Left ventricle myocardium inferior (tissue), 1 donor: ENCODE measurements around the gene RRAGA. TPM values are rescaled to one million over a fixed set of nuclear protein-coding genes. Genes with fewer than 3 reads are reported as not detected.

Experiments
- DNase-seq: peaks from one replicate; pipeline ENCODE4 v3.0.0-alpha.2; 2020
- H3K27ac ChIP-seq: fragments of 200-600 bp; replicated peaks from 2 replicates; pipeline ENCODE4 v1.8.0; 2021
- H3K27me3 ChIP-seq: fragments of 200-600 bp; 2 replicates; pipeline ENCODE4 v1.8.0; 2021; ENCODE audit warnings: low read depth
- H3K36me3 ChIP-seq: fragments of 200-600 bp; 2 replicates; pipeline ENCODE4 v1.8.0; 2021
- H3K4me1 ChIP-seq: fragments of 200-600 bp; 2 replicates; pipeline ENCODE4 v1.8.0; 2021
- H3K4me3 ChIP-seq: fragments of 200-600 bp; 2 replicates; pipeline ENCODE4 v1.8.0; 2021; ENCODE audit warnings: mild to moderate bottlenecking, moderate library complexity
- H3K9me3 ChIP-seq: fragments of 200-600 bp; replicated peaks from 2 replicates; pipeline ENCODE4 v1.8.0; 2021
- intact Hi-C: fragments of 100-400 bp; cut with micrococcal nuclease; formaldehyde crosslinking; loops from one replicate; pipeline ENCODE4 v1.11.0; 2022
- total RNA-seq: library from RNA; stranded (reverse); fragmentation: NEBNext Ultra II Directional; extraction: Animal tissue kit (Norgen Biotek cat#: 25700); gene quantifications from one replicate; pipeline ENCODE4 v1.2.1, GENCODE V29; 2021
- TF ChIP-seq, protein P1 (sequence below): fragments of 200-600 bp; IDR thresholded peaks from 2 replicates; pipeline ENCODE4 v1.8.0; 2021; ENCODE audit warnings: antibody characterized with exemption, mild to moderate bottlenecking, borderline replicate concordance
- donor health status: DM: no; HTN: yes; CAD: no; lungs with severe emphysema.

RRAGA gene
- total RNA-seq, 1 donor from 2014 or later: 78.8 TPM

DNA sequence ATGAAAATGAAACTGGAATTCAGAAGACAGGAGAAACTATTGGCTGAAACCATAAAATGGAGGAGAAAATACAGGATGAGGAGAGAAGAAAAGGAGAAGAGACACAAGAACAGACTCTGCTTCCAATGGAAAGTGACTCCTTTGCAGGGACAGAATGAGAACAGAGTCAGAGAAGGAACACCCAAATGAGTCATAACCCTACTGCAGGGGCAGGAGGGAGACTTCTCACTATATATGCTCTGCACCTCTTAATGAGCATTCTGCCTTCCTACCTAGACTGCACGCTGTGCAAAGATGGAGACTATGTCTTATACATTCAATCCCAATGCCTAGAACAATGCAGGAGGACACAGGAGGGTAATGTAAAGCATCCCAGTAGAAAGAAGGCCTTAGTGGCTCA lies 18.3 kb upstream of the RRAGA start:
- H3K4me1 ChIP-seq: peaks cover 4% of the 10 kb centered on the region
- peaks cover 15% of the 10 kb centered on the region for H3K27me3 ChIP-seq
- no peak overlapping the region for H3K4me3 ChIP-seq
- no peaks in the 10 kb centered on the region for H3K9me3 ChIP-seq
- DNase-seq: no peak
- TF ChIP-seq, protein P1, sequence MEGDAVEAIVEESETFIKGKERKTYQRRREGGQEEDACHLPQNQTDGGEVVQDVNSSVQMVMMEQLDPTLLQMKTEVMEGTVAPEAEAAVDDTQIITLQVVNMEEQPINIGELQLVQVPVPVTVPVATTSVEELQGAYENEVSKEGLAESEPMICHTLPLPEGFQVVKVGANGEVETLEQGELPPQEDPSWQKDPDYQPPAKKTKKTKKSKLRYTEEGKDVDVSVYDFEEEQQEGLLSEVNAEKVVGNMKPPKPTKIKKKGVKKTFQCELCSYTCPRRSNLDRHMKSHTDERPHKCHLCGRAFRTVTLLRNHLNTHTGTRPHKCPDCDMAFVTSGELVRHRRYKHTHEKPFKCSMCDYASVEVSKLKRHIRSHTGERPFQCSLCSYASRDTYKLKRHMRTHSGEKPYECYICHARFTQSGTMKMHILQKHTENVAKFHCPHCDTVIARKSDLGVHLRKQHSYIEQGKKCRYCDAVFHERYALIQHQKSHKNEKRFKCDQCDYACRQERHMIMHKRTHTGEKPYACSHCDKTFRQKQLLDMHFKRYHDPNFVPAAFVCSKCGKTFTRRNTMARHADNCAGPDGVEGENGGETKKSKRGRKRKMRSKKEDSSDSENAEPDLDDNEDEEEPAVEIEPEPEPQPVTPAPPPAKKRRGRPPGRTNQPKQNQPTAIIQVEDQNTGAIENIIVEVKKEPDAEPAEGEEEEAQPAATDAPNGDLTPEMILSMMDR: no peak
- intact Hi-C loops: no loop called here
- H3K36me3 ChIP-seq: no peaks in the 10 kb centered on the region
- H3K27ac ChIP-seq: no peak overlapping the region

GRCh38 chr9:19032406-19032805 lies 16.8 kb upstream of the RRAGA start:
- H3K9me3 ChIP-seq: no peaks in the 10 kb centered on the region
- H3K4me3 ChIP-seq: no peak overlapping the region
- no peaks in the 10 kb centered on the region for H3K36me3 ChIP-seq
- TF ChIP-seq, protein P1: no peak
- peaks cover 14% of the 10 kb centered on the region for H3K27me3 ChIP-seq
- H3K4me1 ChIP-seq: peaks cover 4% of the 10 kb centered on the region
- no peak for DNase-seq
- intact Hi-C loops: no loop called here
- no peak overlapping the region for H3K27ac ChIP-seq

DNA sequence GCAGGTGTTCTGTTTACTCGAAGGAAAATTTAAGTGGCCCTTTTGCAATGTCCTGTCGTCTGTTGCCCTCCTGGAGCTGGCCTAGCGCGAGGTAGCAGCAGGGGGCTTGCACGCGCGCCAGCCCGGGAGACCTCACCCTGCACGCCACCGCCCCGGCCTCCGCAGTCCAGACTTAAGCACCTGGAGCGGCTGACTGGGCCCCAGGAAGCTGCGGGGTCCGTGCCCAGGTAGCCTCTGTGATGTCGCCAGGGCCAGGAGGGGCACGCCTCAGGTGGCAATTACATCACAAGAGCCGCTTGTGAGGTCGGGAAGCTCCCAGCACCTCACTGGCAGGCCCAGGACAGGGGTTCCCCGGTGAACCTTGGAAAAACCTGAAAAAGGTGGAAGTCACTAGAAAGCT lies 16.2 kb upstream of the RRAGA start, which contains the start of gene SAXO1:
Gene SAXO1, minus strand, starts transcription at position 195 of the 400 bp plus-strand sequence. CDS start 301 bp downstream, outside the sequence.
- intact Hi-C loops: no loop called here
- TF ChIP-seq, protein P1: no peak
- no peak within 1 kb of the TSS for H3K4me3 ChIP-seq

GRCh38 chr9:19036611-19037010 lies 12.6 kb upstream of the RRAGA start:
- H3K4me3 ChIP-seq: no peak overlapping the region
- TF ChIP-seq, protein P1: no peak
- intact Hi-C loops: no loop called here
- no peak for DNase-seq
- H3K9me3 ChIP-seq: no peaks in the 10 kb centered on the region
- H3K27ac ChIP-seq: no peak overlapping the region
- H3K4me1 ChIP-seq: no peaks in the 10 kb centered on the region
- H3K27me3 ChIP-seq: peaks cover 10% of the 10 kb centered on the region
- H3K36me3 ChIP-seq: no peaks in the 10 kb centered on the region

More for the DNA sequence above, 16.2 kb upstream of the RRAGA start, which contains the start of gene SAXO1:
- no peak for DNase-seq
- Histone ChIP-seq H3K36me3 (no peaks in the 10 kb centered on the region), H3K27me3 (peaks cover 10% of the 10 kb centered on the region), H3K9me3 (no peaks in the 10 kb centered on the region), H3K27ac (no peak within 1 kb of the TSS), H3K4me1 (peaks cover 4% of the 10 kb centered on the region)

GRCh38 chr9:19049917-19050636 lies 850 bp downstream of the RRAGA start:
- no peak for DNase-seq
- peaks cover 53% of the 10 kb centered on the region for H3K4me1 ChIP-seq
- peak overlapping the region; percentile 96 for H3K27ac ChIP-seq
- H3K9me3 ChIP-seq: no peaks in the 10 kb centered on the region
- TF ChIP-seq, protein P1: no peak
- intact Hi-C loops: no loop called here
- H3K4me3 ChIP-seq: peak overlapping the region; percentile 94
- H3K36me3 ChIP-seq: peaks cover 8% of the 10 kb centered on the region
- H3K27me3 ChIP-seq: no peaks in the 10 kb centered on the region
